Right renal pelvis (tissue), 4 donors: Measurements from ENCODE around the gene L2HGDH. TPM values are rescaled to one million over a fixed set of nuclear protein-coding genes. Genes with fewer than 3 reads are reported as not detected.

ENCODE experiments used
- DNase-seq, 4 donors: peaks; one replicate each; pipeline ENCODE4 v3.0.0-alpha.2; 2013; ENCODE audit warnings: low read depth in 4 of 4, low spot score in 3 of 4, missing footprints in 1 of 4
- polyA plus RNA-seq, 4 donors: library from polyadenylated mRNA; unstranded; fragments of 120-200 nt; gene quantifications; one replicate each; pipeline ENCODE4 v1.2.1, GENCODE V29; 2013; ENCODE audit not compliant: insufficient read length in 4 of 4

L2HGDH gene
- polyA plus RNA-seq, 4 donors = 9.4 to 11.5 (median 10.5) TPM

DNA sequence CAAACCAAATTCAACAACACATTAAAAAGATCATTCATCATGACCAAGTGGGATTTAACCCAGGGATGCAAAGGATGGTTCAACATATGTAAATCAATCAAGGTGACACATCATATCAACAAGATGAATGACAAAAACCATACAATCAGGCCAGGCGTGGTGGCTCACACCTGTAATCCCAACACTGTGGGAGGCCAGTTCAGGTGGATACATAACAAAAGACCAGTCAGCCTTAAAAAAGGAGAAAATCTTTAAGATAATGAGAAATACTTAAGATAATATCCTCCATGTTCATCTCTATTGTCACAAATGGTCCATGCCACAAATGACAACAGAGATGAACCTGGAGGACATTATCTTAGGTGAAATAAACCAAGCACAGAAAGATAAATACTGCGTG lies 12.4 kb downstream of the L2HGDH start:
- no peak for DNase-seq

GRCh38 chr14:50290306-50290705 lies 21.7 kb downstream of the L2HGDH start:
- no peak for DNase-seq

DNA sequence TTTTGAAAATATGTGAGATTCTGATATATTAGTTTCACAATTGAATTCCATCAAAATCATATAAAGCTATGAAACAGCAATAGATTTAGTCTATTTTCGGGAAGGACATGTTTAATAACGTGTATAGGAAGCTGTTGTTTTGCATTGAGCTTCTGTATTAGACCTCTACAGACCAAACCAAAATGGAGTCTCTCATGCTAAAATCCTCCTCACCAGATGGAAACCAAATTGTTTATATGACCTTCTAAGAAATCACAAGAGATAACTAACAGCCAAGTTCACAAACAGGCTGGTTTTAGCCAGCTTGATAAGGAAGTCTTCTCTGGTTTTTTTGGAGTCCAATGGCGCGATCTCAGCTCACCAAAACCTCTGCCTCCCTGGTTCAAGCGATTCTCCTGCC lies 23.9 kb downstream of the L2HGDH start:
- DNase-seq = no peak

DNA sequence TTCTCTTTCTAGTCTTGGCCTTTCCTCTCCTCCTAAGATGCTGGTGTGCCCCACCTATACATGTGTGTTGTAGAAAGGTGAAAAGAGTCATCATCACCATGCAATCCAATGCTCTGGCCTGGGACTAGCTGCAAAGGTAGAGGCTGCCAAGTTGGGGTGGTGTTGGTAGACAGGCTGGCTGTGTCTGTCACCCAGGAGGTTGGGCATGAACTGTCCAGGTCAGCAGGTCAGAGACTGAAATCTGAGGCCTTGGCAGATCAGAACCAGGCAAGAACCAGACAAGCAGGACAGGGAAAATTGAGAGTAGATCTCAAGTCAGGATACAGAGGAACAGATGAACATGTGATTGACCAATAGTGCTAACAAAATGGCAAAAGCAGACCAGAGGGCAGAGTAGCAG lies 26.2 kb downstream of the L2HGDH start:
- no peak for DNase-seq

GRCh38 chr14:50272498-50272897 lies 39.5 kb downstream of the L2HGDH start:
- DNase-seq = no peak

- DNase-seq = no peak
Observed at GRCh38 chr14:50270932-50271331, 41.1 kb downstream of the L2HGDH start.

GRCh38 chr14:50265029-50265428 lies 47.0 kb downstream of the L2HGDH start:
- DNase-seq = no peak

GRCh38 chr14:50263321-50263720 lies 48.7 kb downstream of the L2HGDH start:
- no peak for DNase-seq

- DNase-seq = no peak
Observed at GRCh38 chr14:50262865-50263264, 49.2 kb downstream of the L2HGDH start.

DNA sequence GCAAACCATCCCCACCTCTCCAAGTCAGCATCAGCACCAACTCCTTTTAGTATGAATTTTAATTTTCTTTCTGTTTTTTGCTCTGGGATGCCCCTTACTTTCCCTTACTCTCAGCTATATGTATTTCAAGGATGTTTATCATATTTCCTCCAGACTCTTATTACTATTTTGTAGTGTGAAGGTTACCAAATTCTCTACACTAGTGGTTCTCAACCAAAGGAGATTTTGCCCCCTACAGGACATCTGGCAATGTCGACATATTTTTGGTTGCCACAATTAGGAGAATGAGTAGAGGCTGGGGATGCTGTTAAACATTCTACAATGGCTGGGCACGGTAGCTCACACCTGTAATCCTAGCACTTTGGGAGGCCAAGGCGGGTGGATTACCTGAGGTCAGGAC lies 51.5 kb downstream of the L2HGDH start:
- DNase-seq = peak in 1 of 4 donors; percentile 12

- no peak for DNase-seq
Observed at GRCh38 chr14:50260072-50260471, 52.0 kb downstream of the L2HGDH start.

GRCh38 chr14:50257732-50258131 lies 54.3 kb downstream of the L2HGDH start:
- no peak for DNase-seq

DNA sequence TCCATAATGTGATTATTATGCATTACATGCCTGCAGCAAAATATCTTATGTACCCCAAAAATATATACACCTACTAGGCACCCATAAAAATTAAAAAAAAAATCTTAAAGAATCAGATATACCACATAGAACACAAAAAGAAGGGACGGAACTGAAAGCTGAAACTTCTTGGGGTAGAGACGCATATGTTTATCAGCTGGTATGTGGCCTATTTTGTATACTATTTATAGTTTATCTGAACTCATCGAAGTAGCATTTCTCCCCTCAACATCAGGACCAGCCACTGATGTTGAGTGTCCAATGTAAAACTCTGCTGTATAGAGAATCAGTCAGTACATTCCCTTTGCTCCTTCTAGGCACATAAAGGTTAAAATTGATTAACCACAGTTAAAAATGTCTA lies 57.8 kb downstream of the L2HGDH start:
- DNase-seq = no peak

DNA sequence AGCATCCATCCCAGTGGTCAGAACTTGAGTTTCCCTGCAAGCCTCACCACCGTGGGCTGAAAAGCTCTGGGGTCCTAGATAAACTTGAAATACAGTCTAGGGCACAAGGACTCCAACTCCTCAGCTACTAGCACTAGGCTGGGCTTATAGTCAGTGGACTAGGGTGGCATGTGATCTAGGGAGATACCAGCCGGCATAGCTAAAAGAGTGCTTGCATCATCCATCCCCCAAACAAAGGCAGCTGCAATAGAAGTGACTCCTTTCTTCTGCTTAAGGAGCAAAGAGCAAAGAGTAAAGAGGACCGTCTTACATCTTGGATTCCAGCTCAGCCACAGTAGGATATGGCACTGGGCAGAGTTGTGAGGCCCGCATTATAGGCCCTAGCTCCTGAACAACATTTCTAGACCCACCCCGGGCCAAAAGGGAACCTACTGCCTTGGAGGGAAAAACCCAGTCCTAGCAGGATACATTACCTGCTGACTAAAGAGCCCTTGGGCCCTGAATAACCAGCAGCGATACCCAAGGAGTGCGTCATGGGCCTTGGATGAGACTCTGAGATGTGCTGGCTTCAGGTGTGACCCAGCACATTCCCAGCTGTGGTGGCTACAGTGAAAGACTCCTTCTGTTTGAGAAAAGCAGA lies 62.8 kb downstream of the L2HGDH start:
- DNase-seq = no peak

DNA sequence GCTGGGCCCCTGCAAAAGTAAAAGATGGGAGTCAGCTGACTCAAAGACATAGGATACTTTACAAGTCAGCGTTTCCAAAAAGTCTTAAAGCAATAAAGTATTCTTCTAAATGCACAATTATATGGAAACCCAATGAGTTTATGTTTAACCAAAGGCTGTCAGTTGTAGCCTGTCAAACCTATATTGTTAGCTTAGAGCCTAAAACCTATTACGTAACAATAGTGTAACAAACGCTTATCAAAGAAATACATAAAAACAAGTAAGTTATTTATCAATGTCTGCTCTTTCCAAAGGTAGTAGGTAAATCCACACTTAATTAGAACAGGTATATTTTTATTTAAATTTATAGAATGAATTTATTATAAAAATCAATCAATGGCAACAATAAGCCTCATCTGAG lies 64.8 kb downstream of the L2HGDH start:
- no peak for DNase-seq

DNA sequence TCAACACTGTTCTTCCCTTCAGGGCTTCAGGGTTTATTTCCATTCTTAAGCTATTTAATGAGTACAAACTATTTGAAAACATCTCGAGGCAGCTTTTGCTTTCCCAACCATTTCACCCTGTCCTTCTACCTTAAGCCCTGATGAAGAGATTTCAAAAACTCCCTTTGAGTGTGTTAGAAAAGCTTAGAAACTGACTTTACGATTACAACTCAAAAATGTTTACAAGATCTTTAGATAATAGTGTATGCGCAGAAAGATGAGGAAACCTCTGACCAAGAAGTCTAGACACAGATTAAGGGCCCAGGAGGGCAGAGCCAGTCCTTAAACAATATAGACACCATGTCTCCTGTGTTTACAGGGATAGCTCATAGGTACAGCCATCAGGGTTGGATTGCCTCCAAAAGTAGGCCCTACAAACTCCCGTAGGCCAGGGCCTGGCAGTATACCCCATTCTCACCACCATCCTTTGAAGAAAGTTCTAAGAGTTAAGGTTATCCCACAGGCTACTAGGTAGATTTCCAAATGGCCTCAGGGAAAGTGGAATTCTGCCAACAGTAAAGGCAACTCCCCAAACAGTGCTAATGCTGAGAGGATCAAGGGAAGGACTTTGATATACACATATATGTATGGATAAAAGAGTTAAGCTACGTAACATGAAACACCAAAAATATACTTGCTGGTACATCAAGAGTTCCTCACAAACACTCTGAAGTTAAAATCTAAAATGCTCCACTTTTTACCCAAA lies 69.3 kb downstream of the L2HGDH start:
- no peak for DNase-seq

DNA sequence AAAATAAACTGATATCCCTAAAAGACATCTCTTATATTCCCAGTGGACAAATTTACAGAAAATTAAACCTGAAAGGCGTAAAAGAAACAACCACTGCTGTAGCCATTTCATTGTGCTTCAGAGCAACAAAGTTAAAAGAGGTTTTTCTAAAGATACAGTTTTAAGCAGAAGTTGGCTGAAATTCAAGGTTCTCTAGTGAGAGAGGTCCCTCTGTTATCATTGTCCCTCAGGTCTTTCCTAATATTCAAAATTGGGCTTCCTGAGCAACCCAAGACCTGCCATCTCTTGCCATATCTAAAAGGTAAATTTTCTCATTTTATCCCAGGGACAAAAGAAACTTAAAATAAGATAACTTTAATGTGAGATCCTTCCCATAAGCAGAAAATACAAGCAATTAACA lies 69.9 kb downstream of the L2HGDH start:
- no peak for DNase-seq

- no peak for DNase-seq
Observed at GRCh38 chr14:50237427-50237826, 74.6 kb downstream of the L2HGDH start.

GRCh38 chr14:50233951-50234250 lies 78.1 kb downstream of the L2HGDH start:
- DNase-seq = no peak

GRCh38 chr14:50233166-50233950 lies 78.7 kb downstream of the L2HGDH start:
- no peak for DNase-seq

DNA sequence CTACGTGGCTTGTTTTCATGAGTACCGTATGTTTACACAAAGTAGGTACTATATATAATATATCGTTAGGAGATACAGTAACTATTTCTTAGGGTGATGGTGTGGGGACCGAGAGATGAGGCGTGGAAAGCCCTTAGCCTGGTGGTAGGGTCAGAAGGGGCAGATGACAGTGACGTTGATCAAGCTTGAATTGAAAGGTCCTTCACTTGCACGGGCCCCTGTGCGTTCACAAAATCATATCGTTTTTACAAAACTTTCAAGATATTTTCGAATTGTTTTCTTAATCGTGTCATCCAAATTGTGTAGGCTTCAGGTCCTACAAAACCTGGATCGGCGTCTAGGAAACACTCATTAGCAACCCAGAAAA lies 79.8 kb downstream of the L2HGDH start:
- no peak for DNase-seq
